ENCODE measurements around the gene MAGI2. TPM values are rescaled to one million over a fixed set of nuclear protein-coding genes. Genes with fewer than 3 reads are reported as not detected.

MAGI2 gene
- total RNA-seq, 1 experiment from 2014 or later: 14.3 TPM

- Mint-ChIP-seq H3K4me1 (peaks cover 7 to 8% of the 10 kb centered on the region in 2 experiments; a peak in 3 of 4 replicates), H3K4me3 (no peak overlapping the region), H3K27me3 (ENCODE audit: low read depth) (no peaks in the 10 kb centered on the region), H3K36me3 (ENCODE audit: insufficient read depth in 1 of 3, low read depth in 3 of 3) (no peaks in the 10 kb centered on the region), H3K9me3 (no peaks in the 10 kb centered on the region), H3K27ac (no peak overlapping the region)
- Histone ChIP-seq H4K5ac (ENCODE audit: insufficient read length, low read depth, low read length) (no peak overlapping the region), H3K4ac (ENCODE audit: low read depth, low read length) (no peak overlapping the region), H3K56ac (ENCODE audit: insufficient read length, low read depth, low read length) (no peak overlapping the region), H2AK5ac (ENCODE audit: insufficient read length, low read length) (no peak overlapping the region), H3T11ph (ENCODE audit: low read length) (no peak overlapping the region), H4K8ac (replicated peaks; ENCODE audit: insufficient read length, low read depth, low read length) (no peak overlapping the region), H4K20me1 (ENCODE audit: control insufficient read depth, insufficient read depth, insufficient read length) (no peaks in the 10 kb centered on the region), H3K9me3 (ENCODE audit: control insufficient read depth, low read depth, low read length) (no peaks in the 10 kb centered on the region), H3K27me3 (ENCODE audit: insufficient read depth, low read length) (no peaks in the 10 kb centered on the region), H4K91ac (ENCODE audit: insufficient read length, low read depth, low read length) (no peak overlapping the region), H2BK12ac (ENCODE audit: insufficient read length, low read depth, low read length) (no peak overlapping the region), H3K18ac (ENCODE audit: insufficient read length, low read depth, low read length) (no peak overlapping the region), H3K4me1 (ENCODE audit: insufficient read depth, low read length) (no peaks in the 10 kb centered on the region), H3K23me2 (ENCODE audit: insufficient read length, low read depth, low read length, poor library complexity, severe bottlenecking) (no peaks in the 10 kb centered on the region), H3K27ac (ENCODE audit: insufficient read length, low read depth, low read length) (no peak overlapping the region), H2BK120ac (ENCODE audit: low read depth, low read length, poor library complexity, severe bottlenecking) (no peak overlapping the region), H2BK20ac (ENCODE audit: low read depth, low read length, poor library complexity, severe bottlenecking) (no peak overlapping the region), H3K79me2 (ENCODE audit: insufficient read depth, low read length) (no peaks in the 10 kb centered on the region), H3K9ac (ENCODE audit: extremely low read depth, insufficient read length, low read length) (no peak overlapping the region), H3K14ac (ENCODE audit: insufficient read depth, low read length) (no peak overlapping the region), H3K79me1 (ENCODE audit: insufficient read depth, low read depth, low read length, poor library complexity, severe bottlenecking) (no peaks in the 10 kb centered on the region), H2BK5ac (ENCODE audit: insufficient read length, low read length) (no peak overlapping the region), H2AFZ (ENCODE audit: low read length) (no peak overlapping the region), H3K23ac (ENCODE audit: insufficient read length, low read depth, low read length) (no peak overlapping the region), H3K4me2 (ENCODE audit: insufficient read depth, insufficient read length, low read length) (no peak overlapping the region), H2BK15ac (ENCODE audit: low read depth, low read length) (no peak overlapping the region)
- DNase-seq: no peak
- no peak for TF ChIP-seq CTCF (conservative IDR thresholded peaks at IDR 0.05)
- no CpG with 5 or more reads among the region's 2 CpGs for WGBS (ENCODE audit: extremely low coverage, insufficient read length, low lambda C conversion rate)
Measured at GRCh38 chr7:78261302-78261701, 1192.2 kb downstream of the MAGI2 start.
